Myocyte (in vitro differentiated cells): Measurements from ENCODE around the gene NT5DC1. TPM values are rescaled to one million over a fixed set of nuclear protein-coding genes. Genes with fewer than 3 reads are reported as not detected.

Source experiments
- DNase-seq: peaks from one replicate; pipeline ENCODE4 v3.0.0-alpha.2; 2012; ENCODE audit warnings: low read depth
- total RNA-seq: library from RNA; depleted of rRNA; stranded (reverse); fragments of >200 nt; gene quantifications from 2 replicates; pipeline ENCODE4 v1.2.3, GENCODE V29; 2014

Gene NT5DC1
- total RNA-seq, 1 donor from 2014 or later: 13.1 TPM

DNA sequence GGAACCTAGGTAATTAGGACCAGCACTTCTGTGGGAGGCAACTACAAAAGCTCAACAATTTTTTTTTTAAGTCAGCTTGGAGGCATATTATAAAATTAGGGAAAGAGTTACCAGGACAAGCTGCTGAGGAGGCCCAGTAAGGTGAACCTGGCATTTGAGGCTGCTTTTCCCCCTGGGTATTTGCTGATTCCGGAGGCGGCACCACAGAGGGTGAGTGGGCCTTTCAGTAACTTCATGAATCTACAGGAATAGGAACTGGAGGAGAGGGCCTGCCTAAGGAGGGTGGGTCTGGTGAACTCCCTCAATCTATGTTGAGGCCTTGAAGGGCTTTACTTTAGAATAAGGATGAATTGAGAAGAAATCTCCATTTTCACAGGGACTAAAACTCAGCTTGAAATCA is 138.6 kb downstream of the NT5DC1 start:
- no peak for DNase-seq

DNA sequence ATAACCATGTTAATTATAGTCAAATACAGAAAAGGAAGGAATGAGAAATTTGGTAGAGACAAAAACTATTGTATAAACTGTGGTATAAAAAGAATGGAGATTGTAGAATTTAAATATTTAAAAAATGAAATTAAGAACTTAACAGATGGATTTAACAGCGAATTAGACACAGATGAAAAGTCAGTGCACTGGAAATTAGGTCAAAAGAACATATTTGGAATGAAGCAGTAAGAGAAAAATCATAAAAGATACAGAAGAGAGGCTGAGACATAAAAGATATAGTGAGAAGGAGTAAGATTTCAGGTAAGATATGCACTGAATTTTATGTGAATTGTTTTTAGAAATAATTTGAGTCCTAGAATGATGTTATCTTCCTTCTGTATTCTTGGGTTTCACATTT is 139.2 kb downstream of the NT5DC1 start:
- no peak for DNase-seq

DNA sequence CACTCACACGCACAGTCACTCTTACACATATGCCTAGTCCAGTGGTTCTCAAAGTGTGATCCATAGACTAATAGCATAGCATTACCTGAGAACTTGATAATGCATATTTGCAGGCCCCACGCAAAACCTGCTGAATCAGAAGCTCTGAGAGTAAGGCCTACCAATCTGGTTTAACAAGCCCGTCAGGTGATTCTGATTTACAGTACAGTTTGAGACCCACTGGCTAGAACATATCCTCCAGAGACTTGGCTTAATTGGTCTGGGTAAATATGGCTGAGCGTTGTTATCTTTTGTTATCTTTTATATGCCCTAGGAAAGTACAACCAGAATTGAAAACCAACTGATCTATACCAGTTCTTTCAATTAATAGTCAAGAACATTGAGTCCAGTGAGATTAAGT is 143.6 kb downstream of the NT5DC1 start:
- DNase-seq: no peak

DNA sequence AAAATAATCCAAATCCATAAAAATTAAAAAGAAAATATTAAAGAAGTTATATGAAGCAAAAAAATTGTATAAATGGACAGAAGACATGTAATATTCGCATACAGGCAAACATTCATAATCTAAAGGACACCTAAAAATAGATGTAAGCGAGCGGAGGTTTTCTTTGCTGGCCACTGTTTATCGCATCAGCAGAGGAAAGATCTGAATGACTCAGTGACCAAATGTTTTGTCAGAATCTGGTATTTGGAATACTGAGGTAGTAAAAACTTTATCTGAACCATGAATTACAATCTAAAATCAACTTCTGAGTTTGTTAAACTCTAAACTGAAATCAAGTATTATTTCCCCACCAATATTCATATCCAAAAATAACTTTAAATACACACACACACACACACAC is 145.4 kb downstream of the NT5DC1 start:
- peak; percentile 55 for DNase-seq

DNA sequence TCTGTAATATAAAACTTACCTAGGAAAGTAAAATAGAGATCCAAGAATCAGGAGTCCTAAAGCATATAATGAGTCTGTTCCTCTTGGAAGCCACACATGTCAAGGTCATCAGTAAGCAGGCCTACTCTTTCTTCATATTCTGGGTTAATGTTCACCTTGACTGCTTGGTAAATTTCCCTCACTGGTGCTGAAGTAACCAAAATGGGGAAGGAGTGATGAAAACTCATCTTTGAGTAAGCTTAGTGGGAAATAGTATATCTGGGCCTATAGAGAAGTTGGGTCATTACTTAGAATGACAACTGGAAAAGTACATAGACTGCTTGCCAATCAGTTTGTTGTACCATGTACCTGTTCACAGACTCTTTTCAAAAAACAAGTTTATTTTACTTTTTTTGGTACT is 146.6 kb downstream of the NT5DC1 start:
- no peak for DNase-seq

DNA sequence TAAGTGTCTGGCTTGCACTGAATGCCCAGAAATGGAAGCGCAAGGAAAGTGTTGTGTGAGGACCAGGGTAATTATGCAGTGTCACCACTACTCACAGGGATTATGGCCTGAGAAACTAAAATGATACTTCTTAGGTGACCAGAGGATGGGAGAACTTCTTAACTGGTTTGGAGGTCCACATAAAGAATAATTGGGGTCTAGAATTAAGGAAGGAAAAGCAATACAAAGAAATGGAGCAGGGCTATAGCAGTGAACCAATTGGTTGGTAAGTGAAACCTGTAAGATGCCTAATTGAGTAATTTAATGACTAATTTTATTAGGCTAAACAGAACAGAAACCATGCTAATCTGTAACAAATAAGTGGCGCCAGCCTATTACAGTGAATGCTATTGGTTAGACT is 147.9 kb downstream of the NT5DC1 start:
- no peak for DNase-seq

DNA sequence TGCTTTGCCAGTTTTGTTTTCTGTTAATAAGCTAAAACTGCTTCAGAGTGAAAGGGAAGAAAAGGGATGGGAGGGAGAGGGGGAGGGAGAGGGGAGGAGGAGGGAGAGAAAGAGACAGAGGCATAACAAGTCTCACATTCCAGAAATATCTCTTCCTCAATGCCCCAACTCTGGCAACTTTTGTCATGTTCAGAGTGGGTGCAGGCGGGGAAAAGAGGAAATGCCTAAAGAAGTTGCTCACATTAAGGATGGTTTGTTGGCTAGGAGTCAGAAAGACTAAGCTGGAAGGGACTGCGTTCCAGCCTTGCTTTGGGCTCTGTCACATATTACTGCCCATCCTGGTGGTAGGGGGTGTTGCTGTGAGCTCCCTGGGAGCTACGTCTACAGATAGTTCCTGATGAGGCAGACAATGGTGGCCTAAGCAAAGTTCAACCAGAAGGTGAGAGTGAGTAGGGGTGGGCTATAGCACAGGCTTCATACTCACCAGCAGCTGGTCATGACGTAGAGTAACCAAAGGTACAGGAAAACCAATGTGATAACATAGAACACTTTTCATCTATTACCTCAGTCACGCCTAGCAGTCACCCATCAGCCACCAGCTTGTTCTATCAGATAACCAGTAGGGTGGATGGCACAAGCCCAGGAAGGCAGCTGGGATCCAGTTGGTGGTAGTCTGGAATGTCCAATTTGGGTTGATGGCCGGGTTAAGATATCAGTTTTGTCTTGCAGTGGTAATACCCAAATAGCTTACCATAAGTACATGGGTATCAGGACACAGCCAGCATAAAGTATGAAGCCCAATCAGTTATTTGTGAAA is 151.1 kb downstream of the NT5DC1 start:
- DNase-seq: peak; percentile 76

DNA sequence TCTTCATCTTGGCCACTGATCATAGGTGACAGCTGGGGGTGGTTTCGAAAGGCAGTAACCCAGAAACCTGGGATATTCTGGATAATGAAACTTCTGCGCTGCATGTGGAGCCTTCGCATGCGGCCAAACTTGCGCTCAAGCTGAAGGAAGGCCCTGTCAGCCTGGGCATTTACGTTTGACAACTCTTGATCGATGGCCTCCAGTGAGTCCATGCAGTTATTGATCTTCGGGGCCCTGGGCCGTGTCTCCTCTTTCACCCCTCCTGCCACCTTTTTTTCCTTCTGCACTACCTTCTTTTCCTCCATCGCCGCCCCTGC is 152.5 kb downstream of the NT5DC1 start:
- DNase-seq: no peak

DNA sequence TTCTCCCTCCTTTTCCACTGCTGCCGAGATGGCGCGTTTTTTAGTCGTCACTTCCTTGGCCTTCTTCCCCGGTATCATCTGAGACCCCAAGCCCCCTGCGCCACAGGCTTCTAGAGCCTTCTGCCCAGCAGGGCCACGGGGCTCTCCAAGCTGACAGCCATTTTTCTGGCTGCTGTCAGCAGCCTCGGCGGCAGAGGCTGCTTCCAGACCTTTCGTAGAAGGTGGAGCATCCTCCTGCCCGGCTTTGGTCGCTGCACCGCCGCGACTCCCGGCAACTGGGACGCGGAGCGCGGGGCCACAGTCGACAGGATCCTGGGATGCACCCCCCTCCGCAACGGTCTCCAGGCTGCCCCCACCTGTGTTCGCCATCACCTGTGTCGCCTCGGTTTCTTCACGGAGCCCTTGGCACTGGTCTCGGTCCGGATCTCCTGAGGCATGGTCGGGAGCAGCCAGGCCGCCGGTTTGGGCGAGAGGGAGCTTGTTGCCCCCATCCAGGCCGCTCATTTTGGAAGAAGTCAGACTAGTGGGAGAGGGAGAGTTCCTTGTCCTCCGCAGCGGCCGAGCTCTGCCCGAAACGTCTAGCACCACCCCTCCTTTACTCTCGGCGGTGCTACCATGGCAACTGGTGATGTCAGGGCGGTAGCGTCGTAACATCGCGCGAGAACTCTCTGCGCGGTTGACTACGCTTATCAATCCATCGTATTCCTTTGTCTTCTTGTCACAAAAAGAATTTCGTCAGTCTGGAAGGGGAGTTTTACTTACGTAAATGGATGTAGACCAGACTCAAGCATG is 153.0 kb downstream of the NT5DC1 start, which contains the start of gene TSPYL4:
TSS of gene TSPYL4 (minus strand) at position 571 of the 792 bp plus-strand sequence. CDS start at position 504, 67 bp downstream.
- peak; percentile 97 for DNase-seq

DNA sequence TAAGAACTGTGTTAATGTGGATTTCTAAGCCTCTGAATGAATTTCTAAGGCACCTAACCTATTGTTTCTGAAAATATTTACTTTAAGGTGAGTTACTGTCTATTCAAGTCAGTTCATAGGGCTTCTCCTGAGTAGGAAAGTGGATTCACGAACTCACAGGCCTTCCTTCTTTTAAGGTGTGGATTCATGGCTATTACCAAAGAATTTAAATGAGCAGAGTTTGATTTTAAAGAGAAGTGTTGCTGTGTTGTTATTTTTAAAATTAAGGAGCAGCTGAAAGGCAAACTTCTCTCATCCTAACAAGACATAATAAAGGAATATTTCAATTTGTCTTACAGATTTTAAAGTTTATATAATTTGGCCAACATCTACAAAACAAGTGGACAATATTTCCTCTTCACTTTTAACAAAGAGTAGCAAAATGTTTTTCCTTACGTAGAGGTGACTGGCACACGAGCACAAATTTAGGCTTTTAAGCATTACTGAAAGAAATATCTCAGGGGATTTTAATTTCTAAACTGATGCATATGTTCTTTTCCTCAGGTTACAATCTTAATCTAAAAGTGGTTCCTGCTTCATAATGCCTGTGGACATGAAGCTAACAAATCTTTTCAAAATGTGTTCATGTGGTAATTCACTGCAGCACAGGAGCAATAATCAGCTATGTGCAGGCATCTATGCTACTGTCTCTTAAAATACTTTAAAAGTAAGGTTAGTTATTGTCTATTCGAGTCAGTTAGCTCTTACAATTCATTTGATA is 153.8 kb downstream of the NT5DC1 start:
- no peak for DNase-seq

DNA sequence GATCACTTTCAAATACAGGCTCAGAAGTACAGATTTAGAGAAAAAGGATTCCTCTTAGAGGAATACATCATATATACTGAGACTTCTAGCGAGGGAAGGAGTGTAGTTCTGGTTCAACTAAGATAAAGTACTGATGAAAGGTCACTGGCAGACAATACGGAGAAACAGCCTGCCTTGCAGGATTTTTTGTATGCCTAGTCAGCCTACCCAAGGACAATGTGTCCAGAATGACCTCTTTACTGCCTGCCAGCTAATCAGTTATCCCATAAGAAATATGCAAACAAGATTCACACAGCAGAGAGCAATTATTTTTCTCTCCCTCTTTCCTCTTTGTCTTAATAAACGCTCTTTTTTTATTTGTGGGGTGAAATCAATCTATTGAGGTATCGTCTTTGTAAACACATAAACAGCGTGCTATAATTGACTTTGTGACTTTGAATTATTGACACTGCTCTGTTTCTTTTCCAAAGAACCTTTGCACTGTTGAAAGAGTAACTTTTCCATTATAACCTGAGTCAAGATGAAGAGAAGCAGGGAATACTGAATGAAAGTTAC is 154.7 kb downstream of the NT5DC1 start:
- DNase-seq: no peak

DNA sequence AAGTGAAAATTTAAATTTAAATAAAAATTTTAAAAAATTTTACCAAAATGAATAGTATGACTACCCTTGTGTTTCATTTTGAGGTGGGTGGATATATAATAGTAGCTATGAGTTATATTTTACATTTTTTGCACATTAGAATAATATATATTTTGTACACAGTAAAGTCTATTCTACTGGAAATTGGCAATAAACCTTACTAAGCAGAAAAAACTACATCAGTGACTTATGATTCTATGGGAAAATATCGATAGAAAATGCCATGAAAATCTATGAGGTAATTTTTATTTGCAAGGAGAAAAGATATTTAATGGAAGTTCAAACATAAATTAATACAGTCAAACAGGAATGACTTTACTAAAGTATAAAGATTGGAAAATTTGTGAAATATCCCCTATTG is 156.0 kb downstream of the NT5DC1 start:
- DNase-seq: no peak

DNA sequence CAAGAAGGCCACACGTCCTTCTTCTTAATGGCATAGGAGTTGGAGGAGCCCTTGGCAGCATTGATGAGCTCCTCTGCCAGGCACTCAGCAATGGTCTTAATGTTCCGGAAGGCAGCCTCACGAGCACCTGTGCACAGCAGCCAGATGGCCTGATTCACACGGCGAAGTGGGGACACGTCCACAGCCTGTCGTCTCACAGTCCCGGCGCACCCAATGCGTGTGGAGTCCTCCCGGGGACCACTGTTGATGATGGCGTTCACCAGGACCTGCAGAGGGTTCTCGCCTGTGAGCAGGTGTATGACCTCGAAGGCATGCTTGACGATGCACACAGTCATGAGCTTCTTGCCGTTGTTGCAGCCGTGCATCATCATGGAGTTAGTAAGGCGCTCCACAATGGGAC is 157.9 kb downstream of the NT5DC1 start:
- DNase-seq: no peak

DNA sequence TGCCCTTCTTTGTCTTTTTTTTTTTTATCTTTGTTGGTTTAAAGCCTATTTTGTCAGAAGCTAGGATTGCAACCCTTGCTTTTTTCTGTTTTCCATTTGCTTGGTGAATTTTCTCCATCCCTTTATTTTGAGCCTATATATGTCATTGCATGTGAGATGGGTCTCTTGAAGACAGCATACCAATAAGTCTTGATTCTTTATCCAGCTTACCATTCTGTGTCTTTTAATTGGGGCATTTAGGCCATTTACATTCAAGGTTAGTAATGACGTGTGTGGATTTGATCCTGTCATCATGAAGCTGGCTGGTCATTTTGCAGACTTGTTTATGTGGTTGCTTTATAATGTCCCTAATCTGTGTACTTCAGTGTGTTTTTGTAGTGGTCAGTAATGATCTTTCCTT is 162.7 kb downstream of the NT5DC1 start:
- no peak for DNase-seq

DNA sequence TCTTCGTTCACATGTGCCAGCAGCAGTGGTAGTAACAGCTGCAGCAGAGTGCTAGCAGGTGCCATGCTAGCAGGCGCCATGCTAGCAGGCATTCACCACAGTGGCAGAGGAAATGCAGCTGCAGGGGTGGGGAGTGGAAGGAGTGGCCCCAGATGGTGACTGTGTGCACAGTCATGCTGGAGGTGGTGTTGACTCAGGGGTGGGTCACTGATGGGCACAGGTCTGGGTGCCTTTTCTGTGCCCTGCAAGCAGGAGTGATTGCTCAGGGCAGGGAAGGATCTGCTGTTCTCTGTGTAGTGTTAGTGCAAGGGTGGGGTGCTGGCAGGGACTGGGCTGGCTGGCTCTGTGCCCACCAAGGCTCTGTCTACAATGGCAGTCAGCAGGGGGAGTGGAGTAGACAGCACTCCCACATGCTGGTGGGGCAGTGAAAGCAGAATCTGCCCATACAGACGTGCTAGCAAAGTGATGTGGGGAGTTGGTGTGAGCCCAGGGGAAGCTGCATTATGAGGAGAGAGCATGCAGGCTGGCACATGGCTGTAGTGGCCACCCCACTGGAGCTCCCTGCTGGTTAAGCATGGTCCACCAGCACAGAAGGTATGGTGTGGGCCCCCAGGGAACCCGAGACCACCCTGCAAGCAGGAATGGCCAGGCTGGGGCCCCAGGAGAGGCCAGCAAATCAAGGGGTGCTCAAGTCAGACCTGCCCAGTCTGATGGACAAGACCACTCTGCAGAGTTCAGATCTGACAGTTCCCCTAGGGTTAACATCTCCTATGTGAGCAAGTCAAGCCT is 164.6 kb downstream of the NT5DC1 start:
- peak; percentile 89 for DNase-seq

DNA sequence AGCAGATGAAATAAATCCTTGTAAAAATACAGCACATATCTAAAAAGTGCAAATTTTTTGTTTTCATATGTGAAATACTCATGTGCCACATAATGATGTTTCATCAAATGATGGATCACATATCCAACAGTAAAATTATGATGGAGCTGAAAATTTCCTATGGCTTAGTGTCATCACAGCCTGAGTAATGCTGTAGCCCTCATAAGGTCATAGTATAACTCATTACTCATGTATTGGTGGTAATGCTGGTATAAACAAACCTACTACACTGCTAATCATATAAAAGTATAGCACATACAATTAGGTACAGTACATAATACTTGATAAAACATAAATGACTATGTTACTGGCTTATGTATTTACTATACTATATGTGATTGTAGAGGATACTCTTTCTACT is 166.2 kb downstream of the NT5DC1 start:
- DNase-seq: no peak

DNA sequence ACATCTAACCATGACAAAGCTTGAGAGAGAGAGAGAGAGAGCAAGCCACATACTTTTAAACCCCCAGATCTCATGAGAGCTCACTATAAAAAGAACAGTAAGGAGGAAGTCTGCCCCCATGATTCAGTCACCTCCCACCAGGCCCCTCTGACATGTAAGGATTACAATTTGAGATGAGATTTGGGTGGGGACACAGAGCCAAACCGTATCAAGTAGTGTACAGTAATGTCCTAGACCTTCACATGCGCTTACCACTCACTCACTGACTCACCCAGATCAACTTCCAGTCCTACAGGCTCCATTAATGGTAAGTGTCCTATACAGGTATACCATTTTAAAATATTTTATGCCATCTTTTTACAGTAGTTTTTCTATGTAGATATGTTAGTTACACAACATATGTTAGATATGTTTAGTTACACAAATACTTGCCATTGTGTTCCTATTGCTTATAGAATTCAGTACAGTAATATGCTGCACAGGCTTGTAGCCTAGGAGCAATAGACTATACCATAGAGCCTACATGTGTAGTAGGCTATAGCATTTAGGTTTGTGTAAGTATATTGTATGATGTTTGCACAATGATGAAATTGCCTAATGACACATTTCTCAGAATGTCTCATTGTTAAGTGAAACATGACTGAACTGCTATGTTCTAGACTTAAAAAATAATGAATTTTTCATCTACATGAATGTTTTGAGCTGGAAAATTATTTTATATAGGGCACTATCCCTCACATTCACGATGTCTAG is 167.4 kb downstream of the NT5DC1 start:
- peak; percentile 26 for DNase-seq

DNA sequence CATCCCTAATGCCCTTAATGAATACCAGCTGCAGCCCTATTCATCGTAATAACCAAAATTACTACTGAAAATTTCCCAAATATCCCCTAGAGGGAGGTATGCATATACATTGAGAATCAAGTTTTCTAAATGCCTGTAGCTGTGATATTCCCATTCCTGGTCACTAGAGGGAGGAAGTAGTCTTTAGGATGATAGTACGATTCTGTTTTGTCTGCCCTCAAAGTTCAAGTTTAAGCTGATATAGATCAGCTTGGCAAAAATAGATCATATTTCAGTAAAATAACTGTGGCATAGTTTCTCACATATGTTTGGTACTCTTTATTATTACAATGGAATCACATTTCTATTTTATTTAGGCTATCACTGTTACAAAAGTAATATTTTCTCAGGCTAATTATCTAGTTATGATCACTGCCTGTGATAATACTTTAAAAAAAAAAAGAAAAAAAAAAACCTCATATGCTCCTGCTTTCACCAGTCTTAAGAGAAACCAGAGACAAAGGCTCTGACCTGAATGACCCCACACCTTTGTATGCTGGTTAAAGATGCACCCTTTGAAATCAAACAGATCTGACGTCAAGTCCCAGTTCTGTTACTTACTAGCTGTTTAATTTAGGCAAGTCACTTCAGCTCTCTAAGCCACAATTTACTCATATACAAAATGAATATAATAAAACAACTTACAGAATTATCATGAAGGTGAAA is 168.1 kb downstream of the NT5DC1 start:
- peak; percentile 61 for DNase-seq

DNA sequence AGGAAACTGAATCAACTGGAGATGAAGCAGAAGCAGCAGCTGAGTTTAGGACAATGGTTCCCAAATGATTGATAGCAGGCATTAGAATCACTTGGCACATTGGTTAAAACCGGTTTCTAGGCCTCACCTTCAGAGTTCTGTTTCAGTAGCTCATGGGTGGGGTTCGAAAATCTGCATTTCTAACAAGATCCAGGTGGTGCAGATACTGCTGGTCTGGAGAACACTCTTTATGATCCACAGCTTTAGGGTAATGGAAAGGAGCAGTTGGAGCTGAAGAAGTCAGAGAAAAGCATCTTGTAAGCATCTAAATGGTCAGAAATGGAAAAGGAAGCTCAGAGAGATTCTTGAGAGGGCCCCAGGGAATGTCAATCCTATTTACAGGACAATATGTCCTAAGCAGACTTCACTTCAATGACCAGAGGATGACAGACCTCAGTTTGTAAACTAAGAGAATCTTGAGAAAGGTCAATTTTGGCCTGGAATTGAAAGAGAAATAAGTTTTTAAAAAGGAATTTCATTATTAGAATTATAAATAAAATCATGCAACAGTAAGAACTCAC is 170.6 kb downstream of the NT5DC1 start:
- DNase-seq: no peak
